Suppressor macrophage treated with lipopolysaccharide for 1 hour (primary cell): ENCODE measurements around the gene IL1RAPL1.

Experiments
- DNase-seq, 3 donors: peaks; one replicate each; pipeline ENCODE4 v3.0.0-alpha.2; 2020 to 2022

Gene IL1RAPL1

GRCh38 chrX:29671421-29671820, 1084.2 kb downstream of the IL1RAPL1 start:
- DNase-seq, result no peak

GRCh38 chrX:29687687-29688086, 1100.4 kb downstream of the IL1RAPL1 start:
- DNase-seq, result no peak

- no peak for DNase-seq
Measured at GRCh38 chrX:29690061-29690460, 1102.8 kb downstream of the IL1RAPL1 start.

- DNase-seq, result no peak
Measured at GRCh38 chrX:29691044-29691443, 1103.8 kb downstream of the IL1RAPL1 start.

GRCh38 chrX:29693912-29694311, 1106.7 kb downstream of the IL1RAPL1 start:
- no peak for DNase-seq

GRCh38 chrX:29699239-29699638, 1112.0 kb downstream of the IL1RAPL1 start:
- no peak for DNase-seq

- DNase-seq, result no peak
Measured at GRCh38 chrX:29707088-29707487, 1119.8 kb downstream of the IL1RAPL1 start.

GRCh38 chrX:29721152-29721551, 1133.9 kb downstream of the IL1RAPL1 start:
- no peak for DNase-seq

- DNase-seq, result no peak
Measured at GRCh38 chrX:29724316-29724715, 1137.1 kb downstream of the IL1RAPL1 start.

GRCh38 chrX:29726811-29727210, 1139.6 kb downstream of the IL1RAPL1 start:
- no peak for DNase-seq

GRCh38 chrX:29728639-29729038, 1141.4 kb downstream of the IL1RAPL1 start:
- DNase-seq, result no peak

GRCh38 chrX:29744966-29745365, 1157.7 kb downstream of the IL1RAPL1 start:
- DNase-seq, result no peak

GRCh38 chrX:29746326-29746725, 1159.1 kb downstream of the IL1RAPL1 start:
- no peak for DNase-seq

GRCh38 chrX:29762006-29762405, 1174.8 kb downstream of the IL1RAPL1 start:
- DNase-seq, result no peak

- no peak for DNase-seq
Measured at GRCh38 chrX:29775890-29776289, 1188.6 kb downstream of the IL1RAPL1 start.

- DNase-seq, result no peak
Measured at GRCh38 chrX:29787656-29788055, 1200.4 kb downstream of the IL1RAPL1 start.

GRCh38 chrX:29788991-29789699, 1201.9 kb downstream of the IL1RAPL1 start:
- DNase-seq, result no peak

- DNase-seq, result no peak
Measured at GRCh38 chrX:29792335-29792734, 1205.1 kb downstream of the IL1RAPL1 start.

GRCh38 chrX:29797156-29797555, 1209.9 kb downstream of the IL1RAPL1 start:
- DNase-seq, result no peak

GRCh38 chrX:29798469-29798868, 1211.2 kb downstream of the IL1RAPL1 start:
- DNase-seq, result no peak

GRCh38 chrX:29813174-29813573, 1225.9 kb downstream of the IL1RAPL1 start:
- no peak for DNase-seq

GRCh38 chrX:29824176-29824906, 1237.1 kb downstream of the IL1RAPL1 start:
- DNase-seq, result no peak

- DNase-seq, result no peak
Measured at GRCh38 chrX:29826742-29827141, 1239.5 kb downstream of the IL1RAPL1 start.

- no peak for DNase-seq
Measured at GRCh38 chrX:29834311-29834710, 1247.1 kb downstream of the IL1RAPL1 start.

- DNase-seq, result no peak
Measured at GRCh38 chrX:29834764-29835163, 1247.5 kb downstream of the IL1RAPL1 start.
